GM21786 (cell line): Measurements from ENCODE around the gene PHF2.

Experiments used
- ATAC-seq: cut with Tn5 transposase; IDR thresholded peaks from one replicate; pipeline ENCODE4 v1.9.1; 2021; ENCODE audit not compliant: unreplicated experiment

Gene PHF2

DNA sequence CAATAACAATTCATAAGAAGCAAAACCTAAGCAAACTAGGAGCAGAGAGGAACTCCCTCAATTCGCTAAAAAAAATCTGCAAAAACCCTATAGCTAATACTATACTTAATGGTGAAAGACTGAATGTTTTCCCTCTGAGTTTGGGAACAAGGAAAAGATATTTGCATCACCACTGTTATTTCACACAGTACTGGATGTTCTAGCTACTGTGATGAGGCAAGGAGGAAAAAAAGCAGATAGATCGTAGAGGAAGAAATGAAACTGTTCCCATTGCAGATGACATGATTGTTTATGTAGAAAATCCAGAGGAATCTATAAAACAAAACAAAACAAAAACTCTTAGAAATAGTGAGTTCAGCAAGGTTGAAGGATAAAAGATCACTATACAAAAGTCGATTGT is 116.7 kb downstream of the PHF2 start:
- ATAC-seq: no peak

DNA sequence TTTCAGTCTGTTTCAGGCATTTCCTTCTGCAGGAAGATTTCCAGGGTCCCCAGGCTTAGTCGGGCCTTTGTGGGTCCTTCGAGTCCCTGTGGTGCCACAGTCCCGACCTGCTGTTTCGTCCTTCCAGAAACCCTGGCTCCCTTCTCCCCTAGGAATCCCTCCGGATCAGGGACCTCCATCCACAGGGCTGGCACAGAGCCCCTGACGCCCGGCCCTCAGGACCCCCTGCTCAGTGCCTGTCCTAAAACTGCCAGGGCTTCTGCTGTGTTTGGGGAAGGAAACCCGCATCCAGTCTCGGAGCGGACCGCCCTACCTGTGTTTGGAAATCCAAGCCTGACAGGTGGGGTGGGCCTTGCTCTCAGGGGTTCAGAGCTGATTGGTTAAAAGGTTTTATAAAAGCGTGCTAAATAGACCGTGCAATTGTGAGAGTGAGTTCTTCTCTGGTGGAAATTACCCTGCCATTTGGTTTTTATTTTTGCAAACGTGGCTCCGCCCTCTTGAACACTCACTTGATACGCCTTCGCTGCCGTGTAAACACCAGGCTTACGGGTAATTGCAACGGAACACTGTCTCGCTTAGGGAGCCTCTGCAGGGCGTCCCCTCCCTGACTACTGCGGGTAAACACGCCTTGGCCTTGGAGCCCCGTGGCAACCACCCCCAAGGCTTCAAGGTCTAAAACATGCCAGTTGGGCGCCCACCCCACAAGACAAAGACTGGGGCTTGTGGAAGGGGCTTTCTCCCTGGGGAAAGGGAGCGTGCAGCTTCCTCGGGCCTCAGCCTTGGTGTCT is 121.2 kb downstream of the PHF2 start:
- no peak for ATAC-seq

DNA sequence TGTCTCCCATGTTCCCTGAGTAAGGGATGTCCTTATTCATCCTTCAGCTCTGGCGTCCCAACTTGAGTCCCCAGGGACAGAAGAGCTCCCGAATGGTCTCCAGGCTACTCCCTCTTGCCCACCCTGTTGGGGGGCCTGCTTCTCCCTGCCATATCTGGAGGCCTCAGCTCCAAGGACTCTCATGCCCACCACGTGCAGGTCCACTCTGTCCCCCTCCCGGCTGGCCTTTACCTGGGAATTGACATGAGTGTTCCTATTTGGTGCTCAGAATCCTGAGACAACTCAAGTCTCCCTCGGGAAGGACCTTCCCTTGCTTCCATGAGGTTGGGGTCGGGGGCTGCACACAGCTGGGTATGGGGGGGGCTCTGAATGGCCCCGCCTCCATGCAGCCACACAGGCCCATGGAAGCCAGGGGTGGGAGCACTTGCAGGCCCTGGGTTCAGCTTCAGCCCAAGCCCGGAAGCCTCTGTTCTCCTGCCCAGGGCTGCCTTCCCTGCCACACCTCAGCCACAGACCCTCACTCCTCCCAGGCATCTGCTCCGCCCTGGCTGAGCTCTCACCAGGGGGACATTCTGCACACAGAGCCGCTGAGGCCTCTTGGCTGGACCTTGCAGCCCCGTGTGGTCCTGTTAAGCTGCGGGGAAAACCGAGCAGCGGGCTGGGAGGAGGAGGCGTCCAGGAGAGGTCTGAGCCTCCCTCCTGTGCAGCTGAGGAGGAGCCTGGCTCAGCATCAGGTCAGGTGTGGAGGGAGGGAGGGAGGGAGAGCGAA is 121.9 kb downstream of the PHF2 start:
- no peak for ATAC-seq

DNA sequence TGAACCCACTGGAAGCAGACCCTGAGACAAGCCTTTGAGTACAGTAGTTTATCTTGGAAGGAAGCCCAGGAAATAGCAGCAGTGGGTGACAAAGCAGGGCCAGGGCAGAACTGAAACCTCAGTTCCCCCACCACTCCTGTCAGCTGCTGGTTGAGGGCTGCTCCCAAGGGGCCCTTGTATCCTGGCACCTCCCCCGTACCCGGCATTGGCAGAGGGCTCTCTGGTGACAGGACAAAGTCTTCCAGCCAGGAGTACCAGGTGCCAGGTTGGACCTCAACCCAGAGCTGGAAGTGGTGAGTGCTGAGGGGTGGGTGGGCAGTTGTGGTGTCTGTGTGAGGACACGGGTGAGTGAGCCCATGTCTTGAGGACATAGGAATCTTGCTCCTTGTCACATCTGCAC is 123.3 kb downstream of the PHF2 start:
- ATAC-seq: no peak

DNA sequence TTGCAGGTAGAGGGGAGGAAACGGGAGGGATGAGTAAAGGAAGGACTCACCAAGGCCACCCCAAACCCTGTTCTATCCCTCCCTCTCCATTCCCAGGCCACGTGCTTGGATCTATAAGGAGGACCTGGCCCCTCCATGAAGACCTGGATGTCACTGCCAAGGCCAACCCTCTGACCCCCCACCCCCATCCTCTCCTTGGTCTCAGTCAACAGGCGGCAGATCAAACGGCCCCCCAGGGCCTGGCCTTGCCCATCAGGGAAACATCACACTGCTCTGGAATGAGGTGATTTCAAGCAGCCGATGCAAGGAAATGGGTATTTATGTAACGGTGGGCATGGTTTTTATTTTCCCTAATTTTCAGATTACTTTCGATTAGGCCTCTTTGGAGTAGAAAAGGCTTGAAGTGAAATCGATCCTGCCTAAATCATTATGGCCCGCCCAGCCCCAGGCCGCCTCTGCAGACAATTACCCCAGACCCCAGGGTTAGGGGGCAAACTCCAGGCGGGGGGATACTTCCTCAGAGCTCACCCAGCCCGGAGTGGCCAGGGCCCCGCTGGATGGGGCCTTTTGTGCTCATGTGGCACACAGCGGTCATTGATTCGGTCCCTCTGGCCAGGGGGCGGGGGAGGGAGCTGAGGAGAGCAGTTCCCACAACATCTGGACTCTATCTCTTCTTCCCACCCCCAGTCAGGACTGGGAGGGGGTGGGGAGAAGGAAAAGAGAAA is 125.3 kb downstream of the PHF2 start:
- no peak for ATAC-seq

DNA sequence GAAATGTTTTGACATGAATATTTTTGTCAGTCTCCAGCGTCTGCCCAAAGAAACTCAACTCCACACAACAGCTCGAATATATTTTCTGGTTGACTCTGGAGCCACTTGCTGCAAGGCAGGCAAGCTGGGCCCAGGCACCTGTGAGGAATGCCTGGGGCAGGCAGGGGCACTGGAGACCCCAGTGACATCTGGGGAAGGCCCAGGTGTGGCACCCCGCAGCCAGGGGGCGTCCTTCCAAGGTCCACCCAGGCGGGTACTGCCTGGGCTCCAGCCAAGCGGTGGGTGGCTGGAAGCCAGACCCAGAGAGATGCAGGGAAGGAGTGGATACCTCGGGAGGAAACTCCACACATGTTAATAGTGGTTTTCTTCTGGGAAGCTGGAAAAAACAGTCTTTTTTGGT is 125.9 kb downstream of the PHF2 start:
- no peak for ATAC-seq

DNA sequence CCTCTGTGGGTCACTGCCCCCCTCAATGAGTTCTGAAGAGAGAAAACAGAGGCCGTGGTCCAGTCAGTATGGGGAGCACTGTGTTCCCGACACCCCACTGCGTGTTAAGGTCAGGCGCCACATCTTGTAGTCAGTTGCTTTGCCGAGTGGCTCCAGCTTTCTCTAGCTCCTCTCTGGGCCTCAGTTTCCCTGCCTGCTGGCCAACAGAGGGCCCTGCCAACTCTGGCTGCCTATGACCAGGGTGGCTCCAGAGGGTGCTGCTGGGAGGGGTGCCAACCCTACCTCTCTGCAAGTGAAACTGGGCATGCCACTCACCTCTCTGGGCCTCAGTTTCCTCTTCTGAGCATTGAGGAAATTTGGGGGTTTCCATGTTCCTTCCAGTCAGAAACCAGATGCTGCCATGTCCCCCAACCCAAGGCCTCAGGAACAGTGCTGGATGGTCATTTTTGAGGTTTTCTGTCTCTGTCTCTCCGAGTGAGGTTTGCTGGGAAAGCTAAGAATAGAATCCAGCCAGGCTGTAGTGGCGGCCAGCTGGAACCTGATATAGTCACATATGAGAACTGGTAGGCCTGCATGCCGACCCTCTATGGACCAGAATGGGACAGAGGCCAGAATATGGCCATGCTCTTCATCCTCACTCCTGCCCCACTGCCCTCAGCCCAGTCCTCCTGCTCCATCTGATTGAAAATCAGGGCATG is 132.1 kb downstream of the PHF2 start:
- no peak for ATAC-seq

DNA sequence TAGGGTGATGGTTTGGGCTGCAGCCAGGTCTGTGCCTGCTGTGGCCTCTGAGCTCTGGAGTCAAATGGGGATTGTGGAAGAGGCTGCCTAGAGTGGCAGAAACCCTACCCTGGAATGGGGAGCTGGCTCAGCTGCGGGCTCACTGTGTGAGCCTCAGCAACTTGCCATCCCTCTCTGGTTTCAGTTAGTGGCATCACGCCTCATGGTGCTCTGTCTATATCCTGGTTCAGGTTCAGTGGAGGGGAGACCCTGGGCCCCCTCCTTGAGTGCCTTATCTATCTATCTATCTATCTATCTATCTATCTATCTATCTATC is 132.6 kb downstream of the PHF2 start:
- ATAC-seq: no peak

DNA sequence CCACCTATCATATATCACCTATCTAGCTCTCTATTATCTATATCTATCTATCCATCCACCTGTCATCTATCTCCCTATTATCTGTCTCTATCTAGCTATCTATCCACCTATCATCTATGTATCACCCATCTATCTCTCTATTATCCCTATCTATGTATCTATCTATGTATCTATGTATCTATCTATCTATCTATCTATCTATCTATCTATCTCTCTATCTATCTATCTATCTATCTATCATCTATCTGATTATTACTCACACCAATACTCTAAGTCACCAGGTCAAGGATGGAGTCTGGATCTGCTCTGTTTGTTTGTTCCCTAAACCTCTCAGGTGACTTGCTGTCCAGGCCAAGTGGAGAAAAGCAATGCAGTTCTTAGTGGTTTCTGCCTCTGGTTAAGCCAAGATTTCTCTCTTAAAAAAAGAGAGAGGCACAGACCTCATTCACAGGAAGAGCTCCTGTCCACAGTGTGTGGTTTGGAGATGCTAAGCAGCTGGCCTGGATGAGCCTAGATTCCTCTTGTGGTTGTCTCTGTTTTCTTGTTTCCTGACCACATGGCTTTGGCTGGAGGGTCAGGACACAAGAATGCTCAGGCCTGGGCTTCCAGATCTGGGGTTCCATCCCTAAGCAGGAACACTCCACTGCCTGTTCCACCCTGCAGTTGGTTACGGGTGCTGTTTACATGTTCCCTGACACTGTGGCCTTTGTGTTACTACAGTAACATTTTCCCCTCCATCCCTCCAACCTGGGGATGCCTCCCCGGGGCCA is 133.4 kb downstream of the PHF2 start:
- ATAC-seq: no peak

DNA sequence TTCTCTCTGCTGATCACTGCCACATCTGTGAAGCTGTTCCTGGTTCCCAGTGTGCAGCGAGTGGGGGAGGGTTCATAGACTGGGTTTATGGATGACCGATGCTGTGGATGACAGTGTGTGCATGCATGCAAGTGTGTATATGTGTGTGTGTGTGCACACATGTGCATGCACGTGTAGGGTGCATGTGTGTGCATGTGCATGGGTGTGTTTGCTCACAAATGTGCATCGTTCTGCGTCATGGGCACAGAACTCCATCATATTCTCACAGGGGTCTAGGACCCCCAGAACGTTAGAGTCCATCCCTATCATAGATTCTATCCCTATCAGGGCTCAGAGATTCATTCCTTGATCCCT is 134.0 kb downstream of the PHF2 start:
- ATAC-seq: no peak

DNA sequence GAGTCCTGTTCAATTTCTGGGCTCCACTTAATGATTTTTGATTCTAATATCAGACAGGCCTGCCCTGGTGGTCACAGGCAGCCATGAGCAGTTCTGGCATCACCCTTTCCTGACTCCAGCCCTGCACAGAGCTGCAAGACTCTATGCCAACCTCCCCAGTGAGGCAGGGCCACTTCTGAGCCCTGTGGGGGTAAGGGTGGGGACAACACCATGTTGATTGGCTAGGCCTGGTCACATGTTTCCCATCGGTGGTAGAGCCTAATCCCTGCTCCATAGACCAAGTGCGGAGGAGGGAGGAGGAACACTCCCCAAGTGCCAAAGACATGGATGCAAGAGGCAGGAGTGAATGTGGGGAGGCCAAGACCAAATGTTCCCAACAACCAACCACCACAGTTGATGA is 134.6 kb downstream of the PHF2 start:
- ATAC-seq: no peak

DNA sequence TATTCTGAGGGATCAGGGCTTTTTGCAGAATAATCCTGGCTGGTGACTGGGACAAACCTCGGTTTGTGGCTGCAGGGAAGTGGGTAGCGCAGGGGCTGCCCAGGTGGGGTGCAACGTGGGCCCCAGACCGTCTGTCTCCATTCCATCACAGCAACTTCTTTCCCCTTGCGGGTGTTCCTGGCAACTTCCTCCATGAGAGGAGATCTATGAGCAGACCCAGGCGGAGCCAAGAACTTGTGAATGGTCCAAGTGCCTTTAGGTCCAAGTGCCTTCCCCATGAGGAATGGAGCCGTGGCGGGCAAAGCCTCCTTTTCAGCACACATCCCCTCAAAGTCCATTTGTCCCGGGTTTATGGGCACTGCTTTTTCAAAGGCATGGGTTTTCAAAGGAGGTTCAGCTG is 136.5 kb downstream of the PHF2 start:
- ATAC-seq: no peak

DNA sequence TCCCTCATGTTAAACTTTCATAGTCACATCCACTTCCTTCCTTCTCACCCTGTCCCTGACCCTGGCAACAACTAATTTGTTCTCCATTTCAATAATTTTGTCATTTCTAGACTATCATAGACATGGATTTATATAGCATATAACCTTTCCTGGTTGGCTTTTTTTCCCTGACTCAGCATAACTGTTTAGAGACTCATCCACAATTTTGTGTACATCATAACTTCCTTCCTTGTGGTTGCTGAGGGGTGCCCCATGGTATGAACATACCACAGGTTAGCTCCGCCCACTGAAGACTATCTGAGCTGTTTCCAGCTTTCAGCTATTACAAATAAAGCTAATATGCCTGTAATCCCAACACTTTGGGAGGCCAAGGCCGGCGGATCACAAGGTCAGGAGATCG is 137.3 kb downstream of the PHF2 start:
- ATAC-seq: no peak

DNA sequence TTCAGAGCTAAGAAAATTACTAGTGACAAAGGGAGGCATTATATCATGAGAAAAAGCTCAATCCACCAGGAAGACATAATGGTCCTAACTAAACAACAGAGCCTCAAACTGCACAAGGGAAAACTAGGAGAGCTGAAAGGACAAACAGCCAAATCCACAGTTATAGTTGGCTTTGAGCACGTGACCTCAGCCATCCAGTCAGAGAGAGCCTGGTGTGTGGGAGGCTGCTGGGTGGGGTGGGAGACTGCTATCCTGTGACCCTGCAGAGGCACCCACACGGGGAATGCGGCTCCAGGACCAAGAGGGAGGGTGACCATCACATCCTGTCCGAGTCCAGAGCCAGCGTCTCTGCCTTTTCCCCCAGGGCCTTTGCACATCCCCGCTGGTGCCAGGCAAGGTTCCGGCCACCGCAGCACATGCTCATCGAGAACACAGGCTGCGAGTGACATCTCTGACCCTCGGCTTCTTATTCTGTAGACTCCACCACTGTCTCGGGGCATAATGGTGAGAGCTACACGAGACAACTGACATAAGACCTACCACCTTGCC is 145.1 kb downstream of the PHF2 start:
- no peak for ATAC-seq

DNA sequence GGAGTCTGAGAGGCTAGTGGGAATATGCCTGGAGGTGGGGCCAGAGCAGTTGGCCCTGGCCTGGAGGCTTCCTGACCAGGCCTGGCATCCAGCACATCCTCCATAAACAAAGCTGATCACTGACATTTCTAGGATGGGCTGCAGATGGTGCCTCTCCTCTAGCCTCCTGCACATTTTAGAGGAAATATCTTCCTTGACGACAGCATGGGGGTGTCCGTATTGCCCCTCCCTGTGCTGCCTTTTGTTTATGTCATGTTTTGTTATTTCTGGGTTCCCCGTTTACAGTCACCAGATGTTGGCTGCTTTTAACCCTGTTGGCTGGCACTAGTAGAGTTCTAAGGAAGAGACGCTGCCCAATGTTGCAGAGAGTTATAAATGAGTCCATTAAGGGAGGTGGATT is 148.5 kb downstream of the PHF2 start:
- no peak for ATAC-seq

DNA sequence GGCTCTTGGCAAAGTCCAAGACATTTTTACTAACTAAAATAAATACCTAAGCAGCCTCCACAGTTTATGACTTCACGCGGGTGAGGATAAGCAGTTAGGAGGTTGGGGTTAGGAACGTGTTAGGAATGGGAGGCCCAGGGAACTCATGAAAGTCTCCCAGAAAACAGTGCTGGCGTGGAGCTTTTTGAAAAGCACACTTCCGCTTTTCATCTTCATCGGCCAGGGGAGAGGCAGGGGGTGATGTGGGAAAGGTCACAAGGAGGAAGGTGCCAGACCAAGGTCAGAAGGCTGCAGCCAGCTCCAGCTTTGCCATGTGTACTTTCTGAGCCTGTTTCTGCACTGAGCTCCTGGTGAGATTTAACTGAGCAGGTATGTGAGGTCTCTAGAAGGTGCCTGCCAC is 149.0 kb downstream of the PHF2 start:
- no peak for ATAC-seq

DNA sequence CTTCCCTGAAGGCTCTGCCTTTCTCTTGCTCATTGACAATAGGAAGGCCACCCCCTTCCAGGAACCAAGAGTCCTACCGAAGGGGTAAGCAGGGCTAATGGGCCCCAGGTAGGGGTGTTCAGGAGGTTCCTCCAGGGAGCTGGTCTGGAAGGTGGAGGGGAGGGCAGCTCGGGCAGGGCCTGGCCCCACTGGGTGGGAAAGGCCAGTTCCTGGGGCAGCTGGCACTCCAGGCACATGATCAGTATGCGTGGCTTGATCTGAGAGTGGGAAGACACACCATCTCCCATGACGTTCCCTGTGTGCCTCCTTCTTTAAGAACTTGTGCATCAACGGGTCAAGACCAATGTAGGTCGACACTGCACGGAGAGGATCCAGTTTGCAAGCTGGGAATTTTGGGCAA is 149.8 kb downstream of the PHF2 start:
- ATAC-seq: no peak
